GM18868 (cell line): ENCODE results near the gene SLC16A11.
"Not testable (repeated sequence)": the region's sequence is repeated elsewhere in the genome, so short reads cannot be mapped to it uniquely, and the experiment has no call there.

Source experiments
- ATAC-seq: cut with Tn5 transposase; IDR thresholded peaks from one replicate; pipeline ENCODE4 v1.9.1; 2021; ENCODE audit warnings: mild to moderate bottlenecking, moderate library complexity; ENCODE audit not compliant: unreplicated experiment

The SLC16A11 gene

GRCh38 chr17:7043497-7044198 lies at the start of gene SLC16A11:
SLC16A11 (minus strand) TSS chr17:7044092; CDS start chr17:7043513, 579 bp downstream.
- peak; percentile 52 for ATAC-seq

DNA sequence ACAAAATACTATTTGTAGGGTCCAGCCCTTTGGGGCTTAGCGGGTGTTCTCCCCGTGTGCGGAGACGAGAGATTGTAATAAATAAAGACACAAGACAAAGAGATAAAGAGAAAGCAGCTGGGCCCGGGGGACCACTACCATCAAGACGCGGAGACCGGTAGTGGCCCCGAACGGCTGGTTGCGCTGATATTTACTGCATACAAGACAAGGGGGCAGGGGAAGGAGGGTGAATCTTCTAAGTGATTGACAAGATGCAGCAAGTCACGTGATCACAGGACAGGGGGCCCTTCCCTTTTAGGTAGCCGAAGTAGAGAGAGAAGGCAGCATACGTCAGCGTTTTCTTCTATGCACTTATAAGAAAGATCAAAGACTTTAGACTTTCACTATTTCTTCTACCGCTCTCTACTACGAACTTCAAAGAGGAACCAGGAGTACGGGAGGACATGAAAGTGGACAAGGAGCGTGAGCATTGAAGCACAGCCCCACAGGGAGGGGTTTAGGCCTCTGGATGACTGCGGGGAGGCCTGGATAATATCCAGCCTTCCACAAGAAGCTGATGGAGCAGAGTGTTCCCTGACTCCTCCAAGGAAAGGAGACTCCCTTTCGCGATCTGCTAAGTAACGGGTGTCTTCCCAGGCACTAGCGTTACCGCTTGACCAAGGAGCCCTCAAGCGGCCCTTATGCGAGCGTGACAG lies 47.6 kb upstream of the SLC16A11 start:
- not testable (repeated sequence) for ATAC-seq

DNA sequence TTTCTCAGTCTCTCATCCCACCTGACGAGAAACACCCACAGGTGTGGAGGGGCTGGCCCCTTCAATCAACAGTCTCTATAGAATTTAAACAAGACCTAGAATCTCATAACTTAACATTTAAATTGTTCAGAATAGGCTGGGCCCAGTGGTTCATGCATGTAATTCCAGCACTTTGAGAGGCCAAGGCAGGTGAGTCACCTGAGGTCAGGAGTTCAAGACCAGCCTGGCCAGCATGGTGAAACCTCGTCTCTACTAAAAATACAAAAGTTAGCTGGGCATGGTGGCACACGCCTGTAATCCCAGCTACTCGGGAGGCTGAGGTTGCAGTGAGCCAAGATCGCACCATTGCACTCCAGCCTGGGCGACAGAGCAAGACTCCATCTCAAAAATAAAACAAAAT lies 45.7 kb upstream of the SLC16A11 start:
- ATAC-seq, result not testable (repeated sequence)

- not testable (repeated sequence) for ATAC-seq
These were observed 44.5 kb upstream of the SLC16A11 start for GRCh38 chr17:7088442-7088841.

- ATAC-seq, result no peak
These were observed 40.2 kb upstream of the SLC16A11 start for GRCh38 chr17:7084088-7084487.

GRCh38 chr17:7083592-7083991 lies 39.7 kb upstream of the SLC16A11 start:
- no peak for ATAC-seq

GRCh38 chr17:7081341-7082062 lies 37.6 kb upstream of the SLC16A11 start:
- ATAC-seq, result no peak

DNA sequence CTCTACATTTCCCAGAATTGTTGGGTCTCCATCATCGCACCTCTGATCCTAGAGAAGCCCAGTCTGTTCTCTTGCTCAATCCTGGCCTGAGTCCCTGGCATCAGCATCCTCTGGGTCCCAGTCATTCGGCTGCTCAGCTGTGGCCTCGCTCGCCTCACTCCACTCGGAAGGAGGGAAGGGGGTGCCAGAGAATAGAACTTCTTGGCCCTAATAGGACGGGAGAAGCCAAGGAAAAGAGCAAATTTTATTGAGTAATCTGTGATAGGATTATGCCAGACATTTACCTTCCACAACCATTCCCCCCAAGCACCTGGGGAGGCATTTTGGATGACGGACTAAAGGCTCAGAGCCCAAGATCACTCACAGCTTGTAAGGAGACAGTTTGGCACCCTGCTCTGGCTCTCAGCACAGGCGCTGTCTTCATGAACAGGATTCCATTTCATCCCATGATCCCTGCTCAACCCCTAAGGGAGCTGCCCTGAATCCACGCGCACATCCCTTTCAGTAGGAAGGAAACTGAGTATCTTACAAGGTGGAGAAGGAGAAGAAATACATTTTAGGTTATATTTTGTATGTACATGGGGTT lies 36.7 kb upstream of the SLC16A11 start:
- ATAC-seq, result no peak

- ATAC-seq, result no peak
These were observed 35.9 kb upstream of the SLC16A11 start, which contains the start of gene CLEC10A for GRCh38 chr17:7079581-7080455. CLEC10A (minus strand) TSS chr17:7080251; CDS start chr17:7078812, 1,439 bp downstream.

GRCh38 chr17:7078711-7079110 lies 34.8 kb upstream of the SLC16A11 start:
- no peak for ATAC-seq

DNA sequence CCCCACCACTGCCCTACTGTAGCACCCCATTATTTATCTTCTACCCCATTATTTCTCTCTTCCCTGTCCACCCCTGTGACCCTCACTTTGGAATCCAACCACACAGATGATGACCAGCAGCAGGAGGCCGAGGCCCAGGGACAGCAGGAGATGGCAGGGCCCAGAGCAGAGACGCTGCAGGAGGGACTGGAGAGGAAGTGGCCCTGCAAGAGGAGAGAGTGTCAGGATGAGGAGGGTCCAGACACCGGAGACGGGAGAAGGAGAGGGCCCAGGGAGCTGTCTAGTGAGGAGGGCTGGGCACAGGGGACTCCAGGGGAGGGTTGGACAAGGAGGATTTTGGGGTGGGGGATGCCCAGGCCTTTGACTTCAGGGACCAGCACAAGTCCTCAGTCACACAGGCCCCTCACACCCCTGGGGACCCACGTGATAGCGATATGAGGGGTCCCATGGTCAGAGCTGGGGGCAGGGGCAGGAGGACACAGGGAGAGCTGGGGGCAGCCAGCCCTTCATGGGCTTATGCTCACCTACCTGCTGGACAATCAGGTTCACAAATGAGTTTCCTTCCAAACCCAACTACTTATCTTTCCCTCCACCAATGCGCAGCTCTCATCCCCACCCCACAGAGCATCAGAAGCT lies 34.1 kb upstream of the SLC16A11 start:
- no peak for ATAC-seq

DNA sequence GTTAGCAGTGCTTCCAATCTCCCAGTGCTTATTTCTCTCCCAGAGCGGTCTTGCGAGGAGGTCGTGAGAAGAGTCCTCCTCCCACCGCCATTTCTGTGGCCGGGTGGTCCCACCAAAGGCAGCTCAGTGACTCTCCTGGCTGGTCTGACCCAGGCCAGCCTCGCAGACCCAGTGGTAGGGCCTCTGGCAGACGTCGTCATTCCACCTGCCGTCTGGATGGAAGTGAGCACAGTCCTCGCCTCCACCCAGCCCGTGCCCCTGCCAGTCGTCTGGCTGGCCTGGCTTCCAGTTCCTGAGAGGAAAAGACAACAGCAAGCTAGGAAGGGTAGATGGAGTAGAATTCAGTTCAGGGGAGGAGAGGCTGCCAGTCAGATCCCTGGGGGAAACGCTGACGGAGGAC lies 31.0 kb upstream of the SLC16A11 start:
- no peak for ATAC-seq

DNA sequence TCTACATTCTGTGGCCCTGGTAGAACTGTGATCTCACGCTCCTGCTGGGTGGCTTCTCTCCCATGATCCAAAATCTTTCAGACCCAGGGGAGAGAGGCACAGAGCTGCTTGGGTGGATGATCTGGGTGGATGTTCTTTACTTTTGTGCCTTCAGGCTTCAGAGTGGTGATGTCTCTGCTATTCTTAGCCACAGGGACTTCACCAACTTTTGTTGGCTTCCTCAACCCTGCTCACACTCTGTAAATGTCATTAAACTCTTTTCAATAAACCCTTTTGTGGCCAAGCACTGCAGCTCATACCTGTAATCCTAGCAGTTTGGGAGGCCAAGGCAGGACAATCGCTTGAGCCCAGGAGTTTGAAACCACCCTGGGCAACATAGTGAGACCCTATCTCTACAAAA lies 28.5 kb upstream of the SLC16A11 start:
- no peak for ATAC-seq

DNA sequence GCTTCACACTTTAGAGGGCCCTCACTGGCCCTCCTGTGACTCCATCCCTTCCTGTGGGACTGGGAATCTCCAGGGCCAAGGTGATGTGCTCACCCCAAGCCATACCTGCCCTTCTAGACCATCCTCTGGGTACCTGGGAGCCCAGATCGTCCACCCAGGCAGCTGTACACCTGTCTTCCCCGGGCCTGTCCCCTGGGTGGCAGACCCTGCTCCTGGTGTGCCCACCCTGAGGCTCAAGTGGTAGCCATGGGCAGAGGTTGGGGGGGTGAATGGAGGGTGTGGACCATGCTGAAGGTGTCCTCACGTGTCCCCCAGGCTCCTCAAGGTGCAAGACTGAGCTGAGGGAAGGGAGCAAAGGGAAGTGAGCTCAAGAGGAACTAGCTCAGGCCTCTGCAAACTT lies 26.8 kb upstream of the SLC16A11 start:
- no peak for ATAC-seq

GRCh38 chr17:7068268-7068667 lies 24.4 kb upstream of the SLC16A11 start:
- ATAC-seq, result no peak

DNA sequence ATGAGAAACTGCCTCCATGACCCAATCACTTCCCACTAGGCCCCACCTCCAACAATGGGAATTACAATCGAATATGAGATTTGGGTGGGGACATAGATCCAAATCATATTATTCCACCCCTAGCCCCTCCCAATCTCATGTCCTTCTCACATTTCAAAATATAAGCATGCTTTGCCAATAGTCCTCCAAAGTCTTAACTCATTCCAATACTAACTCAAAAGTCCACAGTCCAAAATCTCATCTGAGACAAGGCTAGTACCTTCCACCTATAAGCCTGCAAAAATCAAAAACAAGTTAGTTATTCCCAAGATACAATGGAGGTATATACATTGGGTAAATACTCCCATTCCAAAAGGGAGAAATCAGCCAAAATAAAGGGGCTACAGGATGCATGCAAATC lies 23.3 kb upstream of the SLC16A11 start:
- no peak for ATAC-seq

DNA sequence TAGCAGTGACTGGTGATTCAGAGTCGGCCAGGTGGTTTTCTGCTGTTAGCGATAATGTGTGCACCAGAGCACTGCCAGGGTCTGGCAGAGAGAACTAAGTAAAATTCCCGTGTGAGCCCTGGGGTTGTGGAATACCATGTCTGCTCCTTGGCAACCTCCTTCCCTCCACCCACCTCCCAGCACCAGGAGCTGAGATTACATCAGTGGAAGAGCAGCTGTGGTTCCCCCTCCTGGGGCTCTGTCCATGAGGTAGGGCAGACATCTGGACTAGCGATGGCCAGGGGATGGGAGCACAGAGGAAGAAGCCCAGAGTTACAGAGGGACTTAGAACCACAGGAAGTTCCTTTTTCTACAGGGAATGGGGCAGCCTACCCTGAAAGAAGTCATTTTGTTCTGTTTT lies 20.4 kb upstream of the SLC16A11 start:
- no peak for ATAC-seq

GRCh38 chr17:7063518-7064094 lies 19.7 kb upstream of the SLC16A11 start:
- no peak for ATAC-seq

GRCh38 chr17:7060165-7060891 lies 16.4 kb upstream of the SLC16A11 start:
- no peak for ATAC-seq
